Measurements from ENCODE around the gene COX14. TPM values are rescaled to one million over a fixed set of nuclear protein-coding genes. Genes with fewer than 3 reads are reported as not detected.
"Not testable (repeated sequence)": the region's sequence is repeated elsewhere in the genome, so short reads cannot be mapped to it uniquely, and the experiment has no call there.

COX14 gene
- total RNA-seq, 4 donors from 2014 or later: 22.1 to 107 (median 62.0) TPM

DNA sequence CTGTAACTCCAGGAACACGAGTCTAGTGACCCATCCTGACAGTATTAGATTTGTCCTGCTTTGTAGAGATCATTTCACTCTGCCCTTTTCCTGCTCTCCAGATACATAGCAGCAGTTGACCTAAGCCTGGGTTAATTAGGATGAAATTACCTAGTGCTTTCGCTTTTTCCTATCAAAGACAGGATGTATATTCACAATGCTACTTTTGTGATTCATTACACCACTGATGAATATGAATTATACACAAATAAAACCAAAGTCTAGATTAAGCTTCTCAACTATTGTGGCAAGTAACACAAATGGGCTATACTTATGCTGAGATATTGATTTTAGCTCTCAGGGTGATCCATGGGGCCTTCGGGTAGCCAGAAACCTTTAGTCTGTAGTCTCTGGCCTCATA, 37.3 kb downstream of the COX14 start:
- TF ChIP-seq POLR2A (IDR thresholded peaks at IDR 0.05) (no peak), POLR2AphosphoS5 (IDR thresholded peaks at IDR 0.05) (no peak), EP300 (IDR thresholded peaks at IDR 0.05; ENCODE audit: low read depth) (no peak)
- TF ChIP-seq, protein P1, sequence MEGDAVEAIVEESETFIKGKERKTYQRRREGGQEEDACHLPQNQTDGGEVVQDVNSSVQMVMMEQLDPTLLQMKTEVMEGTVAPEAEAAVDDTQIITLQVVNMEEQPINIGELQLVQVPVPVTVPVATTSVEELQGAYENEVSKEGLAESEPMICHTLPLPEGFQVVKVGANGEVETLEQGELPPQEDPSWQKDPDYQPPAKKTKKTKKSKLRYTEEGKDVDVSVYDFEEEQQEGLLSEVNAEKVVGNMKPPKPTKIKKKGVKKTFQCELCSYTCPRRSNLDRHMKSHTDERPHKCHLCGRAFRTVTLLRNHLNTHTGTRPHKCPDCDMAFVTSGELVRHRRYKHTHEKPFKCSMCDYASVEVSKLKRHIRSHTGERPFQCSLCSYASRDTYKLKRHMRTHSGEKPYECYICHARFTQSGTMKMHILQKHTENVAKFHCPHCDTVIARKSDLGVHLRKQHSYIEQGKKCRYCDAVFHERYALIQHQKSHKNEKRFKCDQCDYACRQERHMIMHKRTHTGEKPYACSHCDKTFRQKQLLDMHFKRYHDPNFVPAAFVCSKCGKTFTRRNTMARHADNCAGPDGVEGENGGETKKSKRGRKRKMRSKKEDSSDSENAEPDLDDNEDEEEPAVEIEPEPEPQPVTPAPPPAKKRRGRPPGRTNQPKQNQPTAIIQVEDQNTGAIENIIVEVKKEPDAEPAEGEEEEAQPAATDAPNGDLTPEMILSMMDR (IDR thresholded peaks at IDR 0.05): no peak
- H3K27me3 ChIP-seq: no peaks in the 10 kb centered on the region
- no peak for DNase-seq
- intact Hi-C loops (cut with DNase I; ENCODE audit: low total_unique reads) (no loop called here), in situ Hi-C loops (cut with MboI; ENCODE audit: low pct_ligation_motif_present in 1 of 4, low pct_unique_long_range_greater_than_20kb in 1 of 4, low sequenced_read_pairs in 3 of 4) (no loop called here)
- WGBS, 2 donors (ENCODE audit: low coverage in 1 of 2): 53 to 62% methylated on average over 3 of the region's 3 CpGs
- H3K4me3 ChIP-seq: no peak overlapping the region
- no peak overlapping the region for H3K27ac ChIP-seq
- H3K4me1 ChIP-seq: no peaks in the 10 kb centered on the region
- H3K36me3 ChIP-seq: no peaks in the 10 kb centered on the region
- H3K9me3 ChIP-seq: no peaks in the 10 kb centered on the region

DNA sequence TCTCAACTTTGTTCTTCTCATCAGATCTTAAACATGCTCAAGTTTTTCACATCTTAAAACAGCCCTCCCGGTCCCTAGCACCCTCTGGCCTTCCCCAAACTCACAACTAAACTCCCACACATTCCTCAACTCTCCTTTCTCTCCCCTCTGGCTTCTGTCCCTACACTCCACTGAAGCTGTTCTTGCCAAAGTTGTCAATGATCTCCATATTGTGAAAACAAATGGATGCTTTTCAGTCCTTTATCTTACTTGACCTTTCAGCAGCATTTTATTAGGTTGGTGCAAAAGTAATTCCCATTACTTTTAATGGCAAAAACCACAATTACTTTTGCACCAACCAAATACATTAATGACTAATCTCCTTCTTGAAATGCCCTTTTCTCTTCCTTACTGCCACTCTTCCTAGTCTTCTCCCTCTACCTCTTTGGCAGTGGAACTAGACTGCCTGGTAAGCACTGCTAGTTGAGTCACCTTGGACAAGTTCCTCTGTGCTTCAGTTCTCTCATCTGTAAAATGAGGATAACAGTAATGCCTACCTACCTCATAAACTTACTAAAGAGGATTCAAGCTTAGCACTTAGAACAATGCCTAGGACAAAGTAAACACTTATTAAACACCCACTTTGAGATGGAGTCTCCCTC, 39.1 kb downstream of the COX14 start:
- intact Hi-C loops (cut with DNase I; ENCODE audit: low total_unique reads): no loop called here
- Histone ChIP-seq H3K27me3 (no peaks in the 10 kb centered on the region), H3K9me3 (no peaks in the 10 kb centered on the region), H3K4me3 (no peak overlapping the region), H3K36me3 (no peaks in the 10 kb centered on the region), H3K27ac (no peak overlapping the region), H3K4me1 (no peaks in the 10 kb centered on the region)
- no peak for DNase-seq
- in situ Hi-C loops (cut with MboI; ENCODE audit: low pct_ligation_motif_present in 1 of 4, low pct_unique_long_range_greater_than_20kb in 1 of 4, low sequenced_read_pairs in 3 of 4): no loop called here
- TF ChIP-seq, protein P1 (IDR thresholded peaks at IDR 0.05): no peak
- TF ChIP-seq POLR2AphosphoS5 (IDR thresholded peaks at IDR 0.05) (no peak), EP300 (IDR thresholded peaks at IDR 0.05; ENCODE audit: low read depth) (no peak), POLR2A (IDR thresholded peaks at IDR 0.05) (no peak)
- WGBS, 2 donors (ENCODE audit: low coverage in 1 of 2): 35 to 85% methylated on average over 1 of the region's 1 CpG

DNA sequence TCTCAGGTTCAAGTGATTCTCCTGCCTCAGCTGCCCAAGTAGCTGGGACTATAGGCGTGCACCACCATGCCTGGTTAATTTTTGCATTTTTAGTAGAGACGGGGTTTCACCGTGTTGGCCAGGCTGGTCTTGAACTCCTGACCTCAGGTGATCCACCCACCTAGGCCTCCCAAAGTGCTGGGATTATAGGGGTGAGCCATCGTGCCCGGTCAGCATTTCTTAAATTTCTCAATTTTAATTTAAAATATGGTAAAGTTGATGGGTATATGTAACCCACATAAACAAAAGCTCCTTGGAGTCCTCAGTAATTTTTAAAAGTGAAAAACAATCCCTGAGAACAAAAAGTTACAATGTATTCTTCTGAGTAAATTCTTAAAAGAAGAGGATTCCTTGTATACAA, 42.9 kb downstream of the COX14 start:
- H3K36me3 ChIP-seq; H3K27ac ChIP-seq; DNase-seq; H3K9me3 ChIP-seq; in situ Hi-C loops (cut with MboI; ENCODE audit: low pct_ligation_motif_present in 1 of 4, low pct_unique_long_range_greater_than_20kb in 1 of 4, low sequenced_read_pairs in 3 of 4); intact Hi-C loops (cut with DNase I; ENCODE audit: low total_unique reads); H3K4me3 ChIP-seq; H3K27me3 ChIP-seq; H3K4me1 ChIP-seq: not testable (repeated sequence)
- 92 to 99% methylated on average over 4 to 5 of the region's 5 CpGs for WGBS, 2 donors (ENCODE audit: low coverage in 1 of 2)

DNA sequence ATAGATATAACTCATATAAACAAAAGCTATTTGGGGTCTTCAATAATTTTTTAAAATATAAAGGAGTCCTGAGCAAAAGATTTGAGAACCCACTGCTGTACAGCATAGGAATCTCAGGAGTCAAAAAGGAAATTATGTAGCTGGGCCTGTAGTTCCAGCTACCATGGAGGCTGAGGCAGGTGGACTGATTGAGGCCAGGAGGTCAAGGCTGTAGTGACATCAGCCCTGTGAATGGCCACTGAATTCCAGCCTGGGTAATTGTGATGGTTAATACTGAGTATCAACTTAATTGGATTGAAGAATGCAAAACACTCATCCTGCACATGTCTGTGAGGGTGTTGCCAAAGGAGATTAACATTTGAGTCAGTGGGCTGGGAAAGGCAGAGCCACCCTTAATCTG, 44.6 kb downstream of the COX14 start:
- in situ Hi-C loops (cut with MboI; ENCODE audit: low pct_ligation_motif_present in 1 of 4, low pct_unique_long_range_greater_than_20kb in 1 of 4, low sequenced_read_pairs in 3 of 4): no loop called here
- Histone ChIP-seq H3K27me3 (no peaks in the 10 kb centered on the region), H3K36me3 (no peaks in the 10 kb centered on the region), H3K9me3 (no peaks in the 10 kb centered on the region), H3K4me1 (no peaks in the 10 kb centered on the region), H3K27ac (no peak overlapping the region), H3K4me3 (no peak overlapping the region)
- no peak for DNase-seq
- intact Hi-C loops (cut with DNase I; ENCODE audit: low total_unique reads): no loop called here
- no peak for TF ChIP-seq POLR2A (IDR thresholded peaks at IDR 0.05)
- TF ChIP-seq, protein P1 (IDR thresholded peaks at IDR 0.05): no peak
- no peak for TF ChIP-seq EP300 (IDR thresholded peaks at IDR 0.05; ENCODE audit: low read depth)
- TF ChIP-seq POLR2AphosphoS5 (IDR thresholded peaks at IDR 0.05): no peak

DNA sequence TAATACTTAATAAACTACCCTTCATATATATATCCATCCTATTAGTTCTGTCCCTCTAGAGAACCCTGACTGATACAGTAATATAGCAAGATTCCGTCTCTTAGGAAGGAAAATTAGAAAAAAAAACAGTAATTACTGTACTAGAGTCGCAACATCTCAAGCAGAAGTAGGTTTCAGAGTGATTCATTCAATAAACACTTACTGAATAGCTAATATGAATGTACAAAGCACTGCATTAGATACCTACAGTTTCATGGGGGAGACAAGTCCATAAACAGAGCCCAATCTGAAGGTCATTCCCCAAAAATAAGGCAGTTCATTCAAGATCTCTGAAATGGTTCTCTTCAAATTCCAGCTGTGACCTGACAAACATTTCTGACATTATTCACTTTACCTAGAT, 45.2 kb downstream of the COX14 start:
- Histone ChIP-seq H3K27ac (no peak overlapping the region), H3K36me3 (no peaks in the 10 kb centered on the region), H3K9me3 (no peaks in the 10 kb centered on the region), H3K27me3 (no peaks in the 10 kb centered on the region), H3K4me3 (no peak overlapping the region), H3K4me1 (no peaks in the 10 kb centered on the region)
- WGBS, 2 donors (ENCODE audit: low coverage in 1 of 2): 81 to 91% methylated on average over 2 of the region's 2 CpGs
- intact Hi-C loops (cut with DNase I; ENCODE audit: low total_unique reads): no loop called here
- in situ Hi-C loops (cut with MboI; ENCODE audit: low pct_ligation_motif_present in 1 of 4, low pct_unique_long_range_greater_than_20kb in 1 of 4, low sequenced_read_pairs in 3 of 4): no loop called here
- no peak for DNase-seq
- TF ChIP-seq, protein P1 (IDR thresholded peaks at IDR 0.05): no peak
- TF ChIP-seq POLR2AphosphoS5 (IDR thresholded peaks at IDR 0.05): no peak
- TF ChIP-seq POLR2A (IDR thresholded peaks at IDR 0.05): no peak
- TF ChIP-seq EP300 (IDR thresholded peaks at IDR 0.05; ENCODE audit: low read depth): no peak

All from transverse colon (tissue), 4 donors.